ENCODE results near the gene ZBTB44.
"Not testable (repeated sequence)": the region's sequence is repeated elsewhere in the genome, so short reads cannot be mapped to it uniquely, and the experiment has no call there.

Gene ZBTB44

GRCh38 chr11:130314750-130315285 is at the start of gene ZBTB44:
Gene ZBTB44 (minus strand): TSS chr11:130314917. CDS start chr11:130261873, 53,044 bp downstream.
- peak; percentile 95 for DNase-seq

GRCh38 chr11:130359419-130359818 is 44.7 kb upstream of the ZBTB44 start:
- no peak for DNase-seq

DNA sequence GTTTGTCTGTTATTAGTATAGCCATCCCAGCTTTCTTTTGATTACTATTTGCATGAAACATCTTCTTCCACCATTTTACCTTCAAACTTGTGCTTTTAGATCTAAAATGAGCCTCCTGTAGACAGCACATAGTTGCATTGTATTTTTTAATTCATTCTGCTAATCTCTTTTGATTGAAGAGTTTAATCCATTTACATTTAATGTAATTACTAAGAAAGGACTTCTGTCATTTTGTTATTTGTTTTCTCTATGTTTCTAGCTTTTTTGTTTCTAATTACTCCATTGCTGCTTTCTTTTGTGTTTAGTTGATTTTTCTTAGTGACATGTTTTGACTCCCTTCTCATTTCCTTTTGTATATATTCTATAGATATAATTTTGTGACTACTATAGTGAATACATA is 43.7 kb upstream of the ZBTB44 start:
- no peak for DNase-seq

DNA sequence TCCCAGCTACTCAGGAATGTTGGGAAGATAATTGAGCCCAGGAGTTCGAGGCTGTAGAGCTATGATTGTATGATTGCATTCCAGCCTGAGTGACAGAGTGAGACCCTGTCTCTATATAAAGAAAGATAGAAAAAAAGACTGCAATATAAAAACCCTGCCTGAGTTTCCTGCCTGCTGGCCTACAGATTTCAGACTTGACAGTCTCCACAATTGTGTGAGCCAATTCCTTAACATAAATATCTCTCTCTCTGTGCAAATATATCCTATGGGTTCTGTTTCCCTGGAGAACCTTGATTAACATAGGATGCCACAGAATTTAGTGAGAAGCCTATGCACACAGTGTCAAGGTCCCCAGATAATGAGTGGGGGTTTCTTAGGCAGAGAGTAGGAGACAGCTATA is 32.5 kb upstream of the ZBTB44 start:
- DNase-seq, result no peak

DNA sequence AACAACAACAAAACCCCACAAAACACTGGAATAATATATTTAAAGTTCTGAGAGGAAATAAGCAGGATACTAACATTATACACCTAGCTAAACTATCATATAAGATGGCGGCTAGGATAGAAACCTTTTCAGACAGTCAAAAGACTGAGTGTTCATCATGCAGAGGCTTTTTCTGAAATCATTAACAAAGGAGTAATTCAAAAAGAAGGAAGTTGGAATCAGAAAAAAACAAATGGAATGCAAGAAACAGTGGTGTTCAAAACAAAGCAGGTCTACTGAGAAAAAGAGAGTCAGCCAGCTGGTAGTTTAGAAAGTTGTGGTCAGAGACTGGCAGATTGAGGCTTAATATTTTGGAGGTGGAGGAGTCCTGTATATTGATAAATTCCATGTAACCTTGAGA is 30.1 kb upstream of the ZBTB44 start:
- no peak for DNase-seq

- DNase-seq, result no peak
Observed at GRCh38 chr11:130340671-130341319, 26.1 kb upstream of the ZBTB44 start.

GRCh38 chr11:130338667-130339066 is 23.9 kb upstream of the ZBTB44 start:
- no peak for DNase-seq

DNA sequence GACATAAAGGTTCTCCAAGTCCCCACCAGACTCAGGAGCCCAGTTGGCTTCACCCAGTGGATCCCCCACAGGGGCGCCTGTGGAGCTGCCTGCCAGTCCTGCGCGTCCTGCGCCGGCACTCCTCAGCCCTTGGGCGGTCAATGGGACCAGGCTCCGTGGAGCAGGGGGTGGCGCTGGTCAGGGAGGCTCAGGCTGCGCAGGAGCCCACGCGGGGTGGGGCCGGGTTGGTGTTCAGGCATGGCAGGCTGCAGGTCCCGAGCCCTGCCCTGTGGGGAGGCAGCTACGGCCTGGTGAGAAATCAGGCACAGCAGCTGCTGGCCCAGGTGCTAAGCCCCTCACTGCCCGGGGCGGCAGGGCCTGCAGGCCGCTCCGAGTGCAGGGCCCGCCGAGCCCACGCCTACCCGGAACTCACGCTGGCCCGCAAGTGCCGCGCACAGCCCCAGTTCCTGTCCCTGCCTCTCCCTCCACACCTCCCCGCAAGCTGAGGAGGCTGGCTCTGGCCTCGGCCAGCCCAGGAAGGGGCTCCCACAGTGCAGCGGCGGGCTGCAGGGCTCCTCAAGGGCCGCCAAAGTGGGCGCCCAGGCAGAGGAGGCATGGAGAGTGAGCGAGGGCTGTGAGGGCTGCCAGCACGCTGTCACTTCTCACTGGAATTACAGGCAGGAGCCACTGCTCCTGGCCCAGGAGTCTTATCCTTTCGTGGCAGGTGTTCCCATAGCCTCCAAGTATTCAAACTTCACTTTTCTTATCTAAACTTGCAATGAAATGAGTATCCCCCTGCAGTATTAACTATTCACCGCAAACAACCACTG is 22.8 kb upstream of the ZBTB44 start:
- no peak for DNase-seq

- DNase-seq, result not testable (repeated sequence)
Observed at GRCh38 chr11:130331397-130331796, 16.7 kb upstream of the ZBTB44 start.

GRCh38 chr11:130330101-130330684 is 15.5 kb upstream of the ZBTB44 start:
- no peak for DNase-seq

GRCh38 chr11:130328420-130328819 is 13.7 kb upstream of the ZBTB44 start:
- DNase-seq, result no peak

- no peak for DNase-seq
Observed at GRCh38 chr11:130327716-130328115, 13.0 kb upstream of the ZBTB44 start.

DNA sequence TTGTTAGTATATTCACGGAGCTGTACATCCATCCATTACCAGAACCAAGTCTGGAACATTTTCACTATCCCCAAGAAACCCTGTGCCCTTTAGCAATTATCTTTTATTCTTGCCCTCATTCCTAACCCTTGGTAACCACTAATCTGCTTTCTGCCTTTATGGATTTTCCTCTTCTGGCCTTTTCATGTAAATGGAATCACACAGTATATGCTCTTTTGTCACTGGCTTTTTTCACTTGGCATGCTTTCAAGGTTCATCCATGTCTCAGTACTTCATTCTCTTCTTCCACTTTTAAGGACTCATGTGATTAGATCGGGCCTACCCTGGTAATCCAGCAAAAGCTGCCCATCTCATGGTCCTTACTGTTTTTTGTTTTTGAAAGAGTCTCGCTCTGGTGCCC is 11.0 kb upstream of the ZBTB44 start:
- DNase-seq, result no peak

- no peak for DNase-seq
Observed at GRCh38 chr11:130323452-130324450, 9.0 kb upstream of the ZBTB44 start.

GRCh38 chr11:130322126-130322525 is 7.4 kb upstream of the ZBTB44 start:
- DNase-seq, result no peak

- no peak for DNase-seq
Observed at GRCh38 chr11:130318031-130318673, 3.4 kb upstream of the ZBTB44 start.

- DNase-seq, result peak; percentile 14
Observed at GRCh38 chr11:130315354-130315970, 745 bp upstream of the ZBTB44 start.

DNA sequence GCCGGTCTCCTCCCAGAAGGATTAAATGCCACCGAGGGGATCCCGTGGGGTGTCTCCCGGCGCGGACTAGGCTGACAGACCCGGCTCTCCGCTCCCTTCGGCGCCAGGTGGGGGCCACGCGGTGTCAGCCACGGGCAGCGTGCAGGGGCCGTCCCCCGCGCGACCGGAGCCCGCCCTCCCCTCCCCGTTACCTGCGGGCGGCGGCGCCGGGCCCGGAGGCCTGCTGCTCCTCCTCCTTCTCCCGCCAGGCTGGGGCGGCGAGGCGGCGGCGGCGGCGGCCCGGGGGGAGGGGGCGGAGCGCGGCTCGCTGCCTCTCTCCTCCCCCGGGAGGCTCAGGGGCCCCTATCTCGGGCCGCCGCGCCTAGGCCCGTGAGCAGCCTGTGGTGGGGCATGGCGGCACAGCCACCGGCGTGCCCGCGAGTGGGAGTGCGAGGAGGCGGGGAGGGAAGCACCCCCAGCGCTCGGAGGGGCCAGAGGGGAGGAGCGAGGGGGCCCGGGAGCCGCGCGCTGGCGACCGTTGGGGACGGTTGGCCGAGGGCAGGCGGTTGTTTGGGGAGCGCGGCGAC is 450 bp downstream of the ZBTB44 start:
- peak; percentile 47 for DNase-seq

GRCh38 chr11:130313383-130314183 is 1.1 kb downstream of the ZBTB44 start:
- DNase-seq, result no peak

- no peak for DNase-seq
Observed at GRCh38 chr11:130312046-130312445, 2.7 kb downstream of the ZBTB44 start.

Measured in suppressor macrophage treated with lipopolysaccharide for 4 hours (primary cell).